ENCODE results near the gene TRAPPC5.

The TRAPPC5 gene

DNA sequence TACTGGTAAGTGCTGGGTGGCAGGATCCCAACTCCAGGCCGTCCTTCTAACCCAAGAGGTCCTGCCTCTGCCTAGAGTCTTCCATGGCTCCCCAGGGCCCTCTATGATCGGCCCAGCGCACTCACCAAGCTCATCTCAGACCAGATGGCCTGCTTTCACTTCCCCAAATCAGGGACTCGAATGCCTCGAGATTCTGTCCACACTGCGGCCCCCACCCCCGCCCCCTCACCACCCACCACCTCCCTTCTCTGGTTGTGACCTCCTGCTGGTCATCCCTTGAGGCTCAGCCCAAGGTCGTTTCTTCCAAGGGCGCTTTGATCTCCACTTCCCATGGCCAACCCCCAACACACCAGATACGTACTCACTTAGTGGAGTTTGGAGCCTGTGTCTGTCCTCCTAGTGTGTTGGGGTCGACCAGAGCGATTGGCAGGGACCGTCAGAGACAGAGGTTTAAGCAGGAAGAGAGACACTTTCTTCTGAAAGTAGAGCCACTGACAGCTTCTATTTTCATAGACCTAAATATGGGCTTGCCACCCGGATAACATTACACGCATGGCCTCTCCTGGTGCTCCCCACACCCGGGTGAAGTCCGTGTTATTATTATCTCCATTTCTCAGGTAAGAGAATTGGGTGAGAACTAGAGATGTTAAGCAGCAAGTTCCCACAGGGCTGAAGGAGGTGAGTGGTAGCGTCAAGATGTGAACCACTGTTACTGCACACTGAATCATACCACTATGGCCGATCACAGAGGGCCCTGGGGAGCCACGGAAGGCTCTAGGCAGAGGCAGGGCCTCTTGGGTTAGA is 21.2 kb downstream of the TRAPPC5 start, which contains the start of gene FCER2:
TSS of gene FCER2 (minus strand) at position 478 of the 804 bp plus-strand sequence. CDS start 2,371 bp downstream, outside the sequence.
- no peak for DNase-seq

DNA sequence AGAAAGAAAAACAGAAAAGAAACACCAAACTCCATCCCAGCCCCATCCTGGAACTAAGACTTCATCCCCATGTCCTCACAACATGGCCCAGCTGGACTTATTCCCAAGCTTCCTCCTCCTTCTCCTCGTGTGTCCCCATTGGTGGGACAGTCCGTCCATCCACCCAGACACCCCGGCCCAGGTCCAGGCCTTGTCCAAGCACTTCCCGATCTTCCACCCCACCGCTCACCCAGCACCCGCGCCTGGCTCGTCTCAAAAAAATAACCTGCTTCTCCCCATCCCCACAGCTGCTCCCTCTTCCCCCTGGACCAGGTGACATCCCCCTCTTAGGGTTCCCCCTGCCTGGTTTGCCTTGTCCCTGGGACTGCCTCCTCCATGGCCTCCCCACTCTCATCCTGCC is 22.7 kb downstream of the TRAPPC5 start:
- DNase-seq, result no peak

DNA sequence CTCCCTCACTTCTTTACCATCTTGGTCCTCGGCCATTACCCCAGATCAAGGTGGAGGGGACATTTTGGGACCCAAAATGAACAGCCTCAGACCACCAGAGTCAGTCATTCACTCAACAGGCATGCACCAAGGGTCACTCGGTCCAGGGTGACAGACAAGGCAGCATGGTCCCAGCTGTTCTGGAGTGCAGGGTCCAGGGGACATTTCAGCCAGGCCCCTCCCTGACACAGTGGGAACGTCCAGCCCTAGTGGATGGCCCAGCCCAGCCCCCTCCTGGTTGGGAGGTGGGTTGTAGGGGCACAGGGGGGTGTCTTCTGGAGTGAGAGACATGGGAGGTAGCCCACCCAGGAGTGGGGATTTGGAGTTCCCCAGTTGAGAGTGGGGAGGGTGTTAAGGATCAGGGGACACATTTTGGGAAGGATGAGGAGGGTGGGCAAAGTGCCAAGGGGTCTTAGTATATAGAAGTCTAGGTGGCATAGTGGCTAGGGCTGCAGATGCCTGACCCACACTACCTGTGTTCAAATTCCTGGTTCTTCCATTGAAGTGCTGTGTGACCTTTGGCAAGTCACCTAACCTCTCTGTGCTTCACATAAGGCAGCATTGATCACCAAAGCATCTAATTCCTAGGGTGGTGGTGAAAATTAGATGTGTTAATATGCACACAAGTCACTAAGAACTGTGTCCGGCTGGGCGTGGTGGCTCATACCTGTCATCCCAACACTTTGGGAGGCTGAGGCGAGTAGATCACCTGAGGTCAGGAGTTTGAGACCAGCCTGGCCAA is 23.8 kb downstream of the TRAPPC5 start:
- no peak for DNase-seq

DNA sequence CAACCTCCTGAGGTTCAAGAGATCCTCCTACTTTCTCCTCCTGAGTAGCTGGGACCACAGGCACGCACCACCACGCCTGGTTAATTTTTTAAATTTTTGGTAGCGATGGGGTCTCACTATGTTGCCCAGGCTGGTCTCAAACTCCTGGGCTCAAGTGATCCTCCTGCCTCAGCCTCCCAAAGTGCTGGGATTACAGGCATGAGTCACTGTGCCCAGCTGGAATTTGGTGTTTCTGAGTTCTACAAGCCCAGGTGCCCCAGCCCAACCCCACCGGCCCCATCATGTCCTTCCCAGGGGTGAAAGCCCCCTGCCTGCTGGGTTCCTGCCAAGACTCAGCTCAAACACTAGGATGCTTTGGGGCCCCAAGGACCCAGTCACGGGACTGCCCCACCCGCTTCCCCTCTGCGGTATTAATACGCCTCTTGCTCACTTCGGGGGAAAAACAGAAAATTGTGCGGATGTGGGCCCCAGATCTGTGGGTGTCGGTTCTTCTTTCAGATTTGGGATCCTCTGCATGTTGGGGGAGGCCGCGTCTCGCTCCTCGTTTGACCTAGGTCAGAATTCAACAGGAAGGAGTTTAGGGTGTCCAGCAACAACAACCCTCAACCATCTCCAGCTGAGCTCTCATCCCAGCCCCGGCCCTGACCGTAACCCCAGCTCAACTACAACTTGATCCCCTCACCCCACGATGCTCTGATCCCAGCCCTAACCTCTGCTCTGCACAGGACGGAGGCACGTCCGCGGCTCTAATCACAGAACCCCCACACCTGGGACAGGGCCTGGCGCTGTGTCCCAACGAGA is 25.0 kb downstream of the TRAPPC5 start:
- DNase-seq, result no peak

DNA sequence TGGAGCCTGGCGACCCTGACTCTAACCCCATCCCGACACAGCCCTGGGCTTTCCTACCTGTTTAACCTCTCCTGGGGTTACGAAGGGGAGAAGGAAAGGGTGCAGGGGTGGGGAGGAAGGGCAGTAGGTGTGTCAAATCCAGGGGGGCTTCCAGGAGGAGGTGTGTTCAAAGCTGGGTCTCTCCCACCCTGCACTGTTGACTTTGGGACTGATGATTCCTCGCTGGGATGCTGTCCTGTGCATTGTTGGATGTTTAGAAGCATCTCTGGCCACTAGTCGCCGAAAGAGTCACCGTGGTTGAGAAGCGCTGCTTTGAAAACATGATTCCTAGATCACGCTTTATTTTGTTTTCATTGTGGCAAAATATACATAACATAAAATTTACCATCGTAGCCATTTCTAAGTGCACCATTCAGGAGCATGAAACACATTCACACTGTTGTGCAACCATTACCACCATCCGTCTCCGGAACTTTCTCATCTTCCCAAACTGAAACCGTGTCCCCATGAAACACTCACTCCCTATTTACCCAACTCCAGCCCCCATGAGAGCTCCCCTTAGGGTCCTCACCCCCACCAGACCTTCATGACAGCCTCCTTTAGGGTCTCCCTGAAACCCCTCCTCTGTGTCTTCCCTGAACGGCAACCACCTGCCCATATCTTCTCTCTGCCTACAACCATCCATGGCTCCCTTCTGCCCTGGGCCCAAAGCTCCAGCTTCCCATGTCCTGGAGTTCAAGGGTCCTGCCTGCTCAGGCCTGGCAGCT is 25.7 kb downstream of the TRAPPC5 start:
- no peak for DNase-seq

DNA sequence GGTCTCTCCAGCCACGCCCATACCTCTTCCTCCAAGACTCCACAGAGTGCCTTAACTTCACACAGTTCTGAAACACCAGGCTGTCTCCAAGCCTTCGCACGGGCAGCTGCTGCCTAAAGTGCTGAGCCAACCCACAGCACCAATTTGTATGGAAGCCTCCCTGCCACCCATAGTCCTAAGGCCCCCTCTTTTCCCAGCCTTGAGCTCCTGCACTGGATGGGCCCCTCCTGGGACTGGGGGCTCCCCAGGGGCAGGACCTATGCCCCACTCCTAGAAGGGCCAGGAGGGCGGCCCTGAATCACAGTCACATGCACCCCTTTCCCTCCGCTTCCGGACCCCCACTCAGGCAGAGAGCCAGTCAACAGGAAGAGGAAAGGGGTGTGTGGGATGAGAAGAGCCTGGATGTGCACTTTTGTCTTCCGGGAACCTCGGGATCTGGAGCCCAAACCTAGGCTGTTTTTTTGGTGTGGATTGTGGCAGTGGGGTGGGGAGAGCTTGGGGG is 26.4 kb downstream of the TRAPPC5 start:
- no peak for DNase-seq

DNA sequence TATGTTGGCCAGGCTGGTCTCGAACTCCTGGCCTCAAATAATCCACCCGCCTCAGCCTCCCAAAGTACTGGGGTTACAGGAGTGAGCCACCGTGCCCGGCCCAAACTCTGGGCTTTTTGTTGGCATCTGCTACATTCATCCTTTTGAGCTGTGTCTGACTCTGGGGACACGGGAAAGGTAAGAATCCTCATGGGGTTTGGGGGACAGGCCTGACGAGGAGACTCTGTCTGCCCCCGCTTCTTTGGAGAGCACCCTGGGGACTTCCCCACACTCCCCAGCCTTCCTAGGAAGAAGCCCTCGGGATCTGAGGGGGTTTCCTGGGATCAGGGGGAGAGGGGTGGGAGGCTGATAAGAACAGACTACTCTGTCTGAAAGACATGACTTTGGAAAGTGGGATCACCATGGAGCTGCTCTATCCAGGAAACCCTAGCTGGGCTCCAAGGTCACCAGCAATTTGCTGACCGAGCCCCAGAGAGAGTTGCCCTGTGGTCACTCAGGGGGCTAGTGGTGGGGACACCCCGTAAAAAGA is 29.4 kb downstream of the TRAPPC5 start:
- DNase-seq, result no peak

DNA sequence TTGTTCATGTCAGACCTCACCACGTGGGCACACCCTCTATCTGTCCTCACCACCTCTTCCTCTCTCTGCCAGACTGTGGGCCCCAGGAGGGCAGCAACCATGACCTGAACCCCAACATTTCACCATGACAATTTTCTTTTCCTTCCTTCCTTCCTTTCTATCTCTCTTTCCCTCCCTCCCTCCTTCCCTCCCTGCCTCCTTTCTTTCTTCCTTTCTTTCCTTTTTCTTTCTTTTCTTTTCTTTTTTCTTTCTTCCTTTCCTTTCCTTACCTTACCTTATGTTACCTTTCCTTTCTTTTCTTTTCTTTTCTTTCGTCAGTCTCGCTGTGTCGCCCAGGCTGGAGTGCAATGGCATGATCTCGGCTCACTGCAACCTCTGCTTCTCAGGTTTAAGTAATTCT is 30.0 kb downstream of the TRAPPC5 start:
- DNase-seq, result no peak

DNA sequence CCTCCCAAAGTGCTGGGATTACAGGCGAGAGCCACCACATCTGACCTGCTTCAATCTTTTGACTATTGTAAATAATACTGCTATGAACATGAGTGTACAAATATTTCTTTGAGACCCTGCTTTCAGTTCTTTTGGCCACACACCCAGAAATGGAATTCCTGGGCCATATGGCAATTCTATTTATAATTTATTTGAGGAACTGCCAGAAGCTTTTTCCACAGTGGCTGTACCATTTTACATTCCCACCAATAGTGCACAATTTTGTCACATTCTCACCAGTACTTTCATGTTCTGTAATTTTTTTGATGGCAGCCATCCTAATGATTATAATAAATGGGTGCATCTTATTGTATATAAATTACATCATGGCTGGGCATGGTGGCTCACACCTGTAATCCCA is 35.0 kb downstream of the TRAPPC5 start:
- DNase-seq, result no peak

DNA sequence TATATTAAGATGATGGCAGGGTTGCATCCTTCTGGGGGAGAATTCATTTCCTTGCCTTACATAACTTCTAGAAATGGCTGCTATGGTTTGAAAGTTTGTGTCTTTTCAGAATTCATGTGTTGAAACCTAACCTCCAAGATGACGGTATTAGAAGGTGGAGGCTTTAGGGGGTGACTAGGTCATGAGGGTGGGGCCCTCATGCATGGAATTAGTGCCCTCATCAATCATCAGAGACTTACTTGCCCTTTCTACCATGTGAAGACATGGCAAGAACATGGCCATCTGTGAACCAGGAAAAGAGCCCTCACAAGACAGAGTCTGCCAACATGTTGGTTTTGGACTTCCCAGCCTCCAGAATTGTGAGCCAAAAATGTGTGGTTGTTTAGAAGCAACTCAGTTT is 36.1 kb downstream of the TRAPPC5 start:
- no peak for DNase-seq

DNA sequence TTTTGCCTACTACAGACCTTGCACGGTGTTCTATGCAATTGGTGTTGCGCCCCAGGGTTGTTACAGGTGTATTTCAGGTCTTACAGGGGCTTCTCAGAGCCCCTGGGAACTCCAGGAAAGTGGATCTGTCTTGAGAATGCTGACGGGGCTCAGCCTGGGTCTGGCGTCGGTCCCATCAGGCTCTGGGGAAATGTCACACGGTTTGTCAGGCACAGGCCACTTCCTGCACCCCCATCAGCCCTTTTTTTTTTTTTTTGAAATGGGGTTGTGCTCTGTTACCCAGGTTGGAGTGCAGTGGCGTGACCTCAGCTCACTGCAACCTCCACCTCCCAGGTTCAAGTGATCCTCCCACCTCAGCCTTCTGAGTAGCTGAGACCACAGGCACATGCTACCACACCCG is 38.0 kb downstream of the TRAPPC5 start:
- no peak for DNase-seq

DNA sequence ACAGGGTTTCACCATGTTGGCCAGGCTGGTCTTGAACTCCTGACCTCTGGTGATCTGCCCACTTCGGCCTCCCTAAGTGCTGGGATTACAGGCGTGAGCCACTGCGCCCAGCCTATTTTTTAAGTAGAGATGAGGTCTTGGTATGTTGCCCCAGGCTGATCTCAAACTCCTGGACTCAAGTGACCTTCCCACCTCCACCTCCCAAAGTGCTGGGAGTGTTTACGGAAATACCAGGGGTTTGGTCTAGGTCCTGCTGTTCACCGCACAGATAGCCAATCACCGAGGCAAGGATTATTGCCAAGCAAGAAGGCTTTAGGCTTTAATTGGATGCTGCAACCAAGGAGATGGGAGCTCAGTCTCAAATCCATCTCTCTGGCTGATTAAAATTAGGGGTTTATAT is 39.7 kb downstream of the TRAPPC5 start:
- DNase-seq, result no peak

DNA sequence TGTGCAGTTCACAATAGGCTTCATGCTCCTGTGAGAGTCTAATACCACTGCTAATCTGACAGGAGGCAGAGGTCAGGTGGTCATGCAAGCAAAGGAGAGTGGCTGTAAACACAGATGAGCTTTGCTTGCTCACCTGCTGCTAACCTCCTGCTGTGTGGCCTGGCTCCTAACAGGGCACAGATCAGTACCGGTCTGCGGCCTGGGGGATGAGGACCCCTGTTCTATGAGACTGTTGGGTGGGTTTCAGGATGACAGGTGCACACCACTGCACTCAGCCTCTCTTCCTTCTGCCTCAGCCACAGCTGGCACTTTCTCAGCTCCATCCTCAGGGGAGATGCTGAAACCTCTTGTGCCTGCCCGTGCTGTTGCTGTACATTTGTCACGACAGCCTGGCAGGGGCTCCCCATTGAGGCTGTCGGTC is 41.6 kb downstream of the TRAPPC5 start:
- no peak for DNase-seq

DNA sequence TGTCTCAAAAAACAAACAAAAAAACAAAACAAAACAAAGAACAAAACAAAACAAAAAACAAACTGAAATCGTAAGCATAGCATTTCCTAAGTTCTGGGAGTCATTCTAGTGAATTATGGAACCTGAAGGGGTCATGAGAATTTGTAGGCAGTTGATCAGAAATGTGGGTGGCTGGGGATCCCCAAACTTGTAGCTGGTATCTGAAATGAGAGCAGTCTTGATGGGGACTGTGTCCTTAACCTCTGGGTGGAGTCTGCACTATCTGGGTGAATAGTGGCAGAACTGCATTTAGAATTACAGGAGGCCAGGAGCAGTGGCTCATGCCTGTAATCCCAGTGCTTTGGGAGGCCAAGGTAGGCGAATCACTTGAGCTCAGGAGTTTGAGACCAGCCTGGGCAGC is 45.2 kb downstream of the TRAPPC5 start:
- DNase-seq, result no peak

DNA sequence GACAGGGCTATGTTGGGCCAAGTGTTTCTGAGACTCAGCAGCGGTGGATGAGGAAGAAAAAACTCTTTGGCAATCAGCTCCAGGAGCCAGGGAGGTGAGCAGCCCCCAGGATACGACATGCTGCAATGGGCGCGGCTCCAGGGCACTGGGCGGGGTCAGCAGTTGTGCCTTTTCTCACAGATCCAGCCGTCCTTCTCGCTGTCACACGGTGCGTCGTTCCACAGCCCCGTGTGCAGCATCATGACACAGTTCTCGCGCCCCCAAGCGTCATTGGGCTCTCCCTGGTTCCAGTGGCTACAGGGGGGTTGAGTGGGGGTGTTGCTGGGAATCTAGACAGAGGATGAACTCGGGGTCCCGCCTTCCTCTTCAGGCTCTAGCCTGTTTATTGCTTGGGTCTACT is 48.6 kb downstream of the TRAPPC5 start:
- DNase-seq, result no peak

DNA sequence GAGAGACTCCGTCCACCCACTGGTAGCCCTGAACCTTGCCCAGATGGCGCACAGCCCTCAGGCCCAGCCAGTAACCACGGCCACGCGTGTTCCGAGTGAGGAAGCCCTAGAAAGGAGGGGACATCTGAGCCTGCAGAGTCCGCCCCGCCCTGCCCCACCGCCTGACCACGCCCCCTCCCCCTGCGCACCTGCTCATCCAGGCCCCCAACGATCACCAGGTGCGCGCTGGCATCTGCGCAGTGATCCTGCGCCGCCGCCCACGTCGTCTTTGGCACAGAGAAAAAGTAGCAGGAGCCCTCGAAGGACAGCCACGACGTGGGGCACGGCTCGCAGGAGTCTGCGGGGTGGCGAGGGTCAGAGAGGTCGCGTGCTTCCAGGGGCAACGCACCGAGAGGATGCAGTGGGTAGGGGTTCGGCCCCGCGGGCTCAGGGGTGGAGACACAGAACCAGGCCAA is 49.2 kb downstream of the TRAPPC5 start:
- DNase-seq, result no peak

DNA sequence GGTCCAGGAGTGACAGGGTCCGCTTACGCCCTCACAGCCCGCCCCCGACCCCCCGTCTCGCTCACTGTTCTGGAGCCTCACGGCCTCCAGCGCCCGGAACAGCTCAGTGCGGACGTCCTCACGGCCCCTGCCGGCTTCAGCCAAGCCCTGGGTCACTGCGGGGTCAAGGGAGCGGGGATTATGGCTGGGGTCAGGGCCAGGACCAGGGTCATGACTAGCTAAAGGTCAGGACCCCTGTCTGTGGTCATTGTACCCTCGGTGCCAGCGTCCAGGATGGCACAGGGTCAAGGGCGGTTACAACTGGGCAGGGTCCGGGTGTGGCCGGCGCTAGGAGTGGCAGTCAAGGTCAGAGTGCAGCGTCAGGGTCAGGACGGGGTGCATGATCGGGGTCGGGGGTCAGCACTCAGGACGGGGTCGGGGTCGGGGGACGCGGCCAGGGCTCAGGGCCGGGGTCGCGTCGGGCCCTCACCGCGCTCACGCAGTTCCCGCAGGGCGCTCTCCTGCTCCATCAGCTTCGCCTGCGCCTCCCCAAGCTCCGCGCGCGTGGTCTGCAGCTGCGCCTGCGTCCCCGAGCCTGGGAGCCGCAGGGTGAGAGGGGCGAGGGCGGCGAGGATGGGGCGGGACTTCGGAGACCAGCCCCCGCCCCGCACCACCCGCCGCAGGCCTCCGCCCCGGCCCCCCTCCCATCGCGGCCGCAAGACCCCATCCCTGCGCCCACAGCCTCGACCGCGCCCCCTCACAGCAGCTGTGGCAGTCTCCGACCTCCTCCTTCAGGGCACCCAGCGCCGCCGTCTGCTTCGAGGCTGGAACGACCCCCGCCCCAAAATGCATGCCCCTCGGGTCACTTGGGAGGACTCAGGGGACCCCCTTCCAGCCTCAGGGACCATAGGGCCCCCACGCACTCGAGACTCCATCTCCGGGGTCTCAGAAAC is 49.9 kb downstream of the TRAPPC5 start:
- no peak for DNase-seq

DNA sequence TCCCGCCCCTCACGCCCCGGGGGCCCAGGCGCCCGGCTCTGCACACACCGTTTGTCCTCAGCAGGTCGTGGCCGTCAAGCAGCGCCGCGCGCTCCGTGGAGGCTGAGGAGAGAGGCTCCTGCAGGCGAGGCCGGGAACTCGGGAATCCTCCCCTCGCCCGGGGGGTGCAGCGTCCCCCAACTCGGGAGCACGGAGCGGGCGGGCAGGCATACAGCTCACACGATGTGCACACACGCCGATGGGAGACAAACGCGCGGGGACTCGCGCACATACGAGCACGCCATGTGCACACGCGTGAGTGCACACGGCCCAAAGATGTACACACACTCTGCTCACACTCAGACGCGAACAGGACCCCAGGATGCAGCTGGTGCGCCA is 50.6 kb downstream of the TRAPPC5 start:
- DNase-seq, result no peak

DNA sequence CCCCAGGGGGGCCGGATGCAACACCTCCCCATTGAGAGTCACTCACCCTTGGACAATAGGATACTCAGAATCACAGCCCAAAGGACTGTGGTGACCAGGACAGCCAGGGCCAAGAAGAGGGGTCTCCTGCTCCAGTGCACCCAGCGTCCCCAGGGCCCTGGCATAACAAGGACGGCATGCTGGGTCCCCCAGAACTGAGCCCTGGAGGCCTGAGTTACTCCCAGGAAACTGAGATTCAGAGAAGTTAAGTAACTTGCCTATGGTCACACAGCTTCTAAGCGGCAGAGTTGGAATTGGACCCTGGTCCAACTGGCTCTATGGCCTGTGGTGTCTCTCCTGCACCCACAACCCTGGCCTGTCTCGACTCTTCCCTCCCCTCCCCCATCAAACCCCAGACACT is 51.0 kb downstream of the TRAPPC5 start:
- no peak for DNase-seq

DNA sequence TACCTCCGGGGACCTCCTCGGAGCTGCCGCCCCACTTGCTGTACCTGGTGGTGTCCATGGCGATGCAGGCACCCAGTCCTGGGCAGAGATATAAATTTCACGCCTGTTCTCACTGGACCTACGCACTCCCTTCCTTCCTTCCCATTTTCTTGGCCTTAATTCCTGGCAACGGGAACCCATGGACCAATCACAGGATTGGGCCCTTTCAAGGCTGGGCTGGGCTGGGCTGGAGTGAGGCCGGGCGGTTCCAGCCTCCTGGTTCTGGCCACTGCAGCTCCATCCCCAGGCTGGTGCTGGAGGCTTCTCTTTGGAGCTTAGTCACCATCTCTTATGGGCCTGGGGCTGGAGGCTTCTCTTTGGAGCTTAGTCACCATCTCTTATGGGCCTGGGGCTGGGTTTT is 51.4 kb downstream of the TRAPPC5 start, which contains the start of gene CLEC4G:
TSS of gene CLEC4G (minus strand) at position 66 of the 400 bp plus-strand sequence. CDS start at position 58, 8 bp downstream.
- no peak for DNase-seq
